Measurements from ENCODE around the gene RCAN2. TPM values are rescaled to one million over a fixed set of nuclear protein-coding genes. Genes with fewer than 3 reads are reported as not detected.

The RCAN2 gene
- total RNA-seq, 1 donor from 2014 or later, result 3.6 TPM

DNA sequence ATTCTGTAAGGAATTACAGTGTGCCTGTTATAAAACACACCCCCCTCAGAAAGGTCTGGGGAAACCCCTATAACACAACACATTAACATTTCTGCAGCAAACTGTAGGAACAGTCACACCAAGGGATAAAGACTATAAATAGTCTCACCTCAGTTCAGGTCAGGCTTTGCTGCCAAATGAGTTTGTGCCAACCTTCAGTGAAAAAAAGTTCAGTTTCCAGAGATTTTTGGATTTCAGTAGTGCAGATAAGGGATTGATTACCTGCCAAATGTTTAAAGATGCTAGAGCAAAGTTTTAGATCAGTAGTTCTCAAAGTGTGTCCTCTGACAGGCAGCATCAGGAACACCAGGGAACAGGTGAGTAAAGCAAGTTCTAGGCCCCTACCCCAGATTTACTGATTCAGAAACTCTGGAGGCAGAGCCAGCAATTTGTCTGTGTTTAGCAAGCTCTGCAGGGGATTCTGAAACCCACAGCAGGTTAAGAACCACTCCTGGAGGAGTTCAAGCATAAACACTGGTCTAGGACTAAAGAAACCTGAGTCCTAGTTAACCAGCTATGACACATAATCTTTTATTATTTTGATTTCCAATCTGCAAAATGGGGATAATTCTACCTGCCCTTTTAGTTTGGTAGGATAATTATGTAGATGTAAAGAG is 111.0 kb downstream of the RCAN2 start:
- Mint-ChIP-seq H3K36me3 (ENCODE audit: low read depth) (no peaks in the 10 kb centered on the region), H3K9me3 (no peaks in the 10 kb centered on the region), H3K27me3 (ENCODE audit: low read depth) (no peaks in the 10 kb centered on the region), H3K4me3 (no peak overlapping the region), H3K27ac (ENCODE audit: unreplicated experiment) (no peak overlapping the region), H3K4me1 (peaks cover 28% of the 10 kb centered on the region)
- TF ChIP-seq, protein P1, sequence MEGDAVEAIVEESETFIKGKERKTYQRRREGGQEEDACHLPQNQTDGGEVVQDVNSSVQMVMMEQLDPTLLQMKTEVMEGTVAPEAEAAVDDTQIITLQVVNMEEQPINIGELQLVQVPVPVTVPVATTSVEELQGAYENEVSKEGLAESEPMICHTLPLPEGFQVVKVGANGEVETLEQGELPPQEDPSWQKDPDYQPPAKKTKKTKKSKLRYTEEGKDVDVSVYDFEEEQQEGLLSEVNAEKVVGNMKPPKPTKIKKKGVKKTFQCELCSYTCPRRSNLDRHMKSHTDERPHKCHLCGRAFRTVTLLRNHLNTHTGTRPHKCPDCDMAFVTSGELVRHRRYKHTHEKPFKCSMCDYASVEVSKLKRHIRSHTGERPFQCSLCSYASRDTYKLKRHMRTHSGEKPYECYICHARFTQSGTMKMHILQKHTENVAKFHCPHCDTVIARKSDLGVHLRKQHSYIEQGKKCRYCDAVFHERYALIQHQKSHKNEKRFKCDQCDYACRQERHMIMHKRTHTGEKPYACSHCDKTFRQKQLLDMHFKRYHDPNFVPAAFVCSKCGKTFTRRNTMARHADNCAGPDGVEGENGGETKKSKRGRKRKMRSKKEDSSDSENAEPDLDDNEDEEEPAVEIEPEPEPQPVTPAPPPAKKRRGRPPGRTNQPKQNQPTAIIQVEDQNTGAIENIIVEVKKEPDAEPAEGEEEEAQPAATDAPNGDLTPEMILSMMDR (conservative IDR thresholded peaks at IDR 0.05), result no peak
- DNase-seq (ENCODE audit: low read depth, low spot score), result no peak

DNA sequence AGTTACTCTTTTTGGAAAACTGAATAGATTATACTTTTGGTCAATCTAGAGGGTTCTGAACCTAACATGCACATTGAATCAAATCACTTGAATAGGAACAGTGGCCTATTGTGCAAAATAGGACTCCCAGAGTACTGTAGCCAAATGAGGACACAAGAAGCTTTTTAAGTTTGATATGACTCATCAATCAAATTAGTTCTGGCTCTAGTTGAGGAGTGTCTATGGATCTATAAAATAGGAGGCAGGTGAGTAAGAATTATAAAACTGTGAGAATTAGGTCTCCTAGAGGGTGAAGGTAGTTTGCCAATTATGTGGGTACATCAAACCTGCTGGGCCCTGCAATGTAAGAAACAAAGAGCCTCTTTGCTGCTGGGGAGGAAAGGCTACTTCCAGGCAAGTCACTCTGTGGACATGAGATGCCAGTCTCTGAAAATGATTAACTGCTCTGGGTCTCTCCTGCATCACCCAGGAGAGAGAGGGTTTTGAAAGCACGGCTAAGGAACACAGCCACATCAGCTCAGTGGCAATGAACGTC is 112.3 kb downstream of the RCAN2 start:
- Mint-ChIP-seq H3K27me3 (ENCODE audit: low read depth) (no peaks in the 10 kb centered on the region), H3K27ac (ENCODE audit: unreplicated experiment) (no peak overlapping the region), H3K9me3 (no peaks in the 10 kb centered on the region)

DNA sequence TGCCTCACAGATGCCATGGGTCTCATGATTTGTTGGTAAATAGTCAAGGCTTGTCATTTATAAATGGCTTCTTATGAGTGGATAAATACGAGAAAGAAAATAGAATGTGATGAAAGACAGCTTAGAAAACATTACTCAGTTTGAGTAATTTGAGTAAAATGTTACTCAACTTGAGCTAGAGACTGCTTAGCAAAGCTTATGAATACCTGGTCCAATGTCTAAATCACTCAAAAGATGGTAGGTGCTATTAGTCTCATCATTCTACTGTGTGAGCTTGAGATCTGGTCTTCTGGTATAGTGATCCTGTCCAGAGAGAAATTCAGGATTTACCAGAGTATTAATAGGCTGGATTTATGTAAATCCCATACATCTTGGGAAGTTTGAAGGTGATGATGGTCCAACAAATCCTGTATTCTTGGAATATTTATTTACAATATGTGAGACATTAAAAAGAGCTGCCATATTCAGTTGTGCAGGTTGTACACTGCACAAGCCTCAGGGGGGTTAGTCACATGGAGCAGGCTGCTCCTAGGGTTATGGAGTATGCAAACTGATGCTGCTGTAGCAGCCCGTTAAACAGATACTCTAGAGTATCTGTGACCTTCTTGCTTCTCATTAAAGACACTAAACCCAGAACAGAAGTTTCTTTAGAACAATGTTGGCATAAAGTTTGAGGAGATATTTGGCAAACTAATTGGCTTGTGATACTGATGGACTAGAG is 112.9 kb downstream of the RCAN2 start:
- Mint-ChIP-seq H3K36me3 (ENCODE audit: low read depth) (no peaks in the 10 kb centered on the region), H3K4me3 (no peak overlapping the region), H3K9me3 (no peaks in the 10 kb centered on the region), H3K27me3 (ENCODE audit: low read depth) (no peaks in the 10 kb centered on the region), H3K27ac (ENCODE audit: unreplicated experiment) (no peak overlapping the region), H3K4me1 (peaks cover 23% of the 10 kb centered on the region)
- no peak for DNase-seq (ENCODE audit: low read depth, low spot score)
- TF ChIP-seq, protein P1 (conservative IDR thresholded peaks at IDR 0.05), result no peak

More for the DNA sequence above, 112.3 kb downstream of the RCAN2 start:
- no peaks in the 10 kb centered on the region for H3K36me3 Mint-ChIP-seq (ENCODE audit: low read depth)
- TF ChIP-seq, protein P1 (conservative IDR thresholded peaks at IDR 0.05), result no peak
- no peak for DNase-seq (ENCODE audit: low read depth, low spot score)
- no peak overlapping the region for H3K4me3 Mint-ChIP-seq
- peaks cover 26% of the 10 kb centered on the region for H3K4me1 Mint-ChIP-seq

DNA sequence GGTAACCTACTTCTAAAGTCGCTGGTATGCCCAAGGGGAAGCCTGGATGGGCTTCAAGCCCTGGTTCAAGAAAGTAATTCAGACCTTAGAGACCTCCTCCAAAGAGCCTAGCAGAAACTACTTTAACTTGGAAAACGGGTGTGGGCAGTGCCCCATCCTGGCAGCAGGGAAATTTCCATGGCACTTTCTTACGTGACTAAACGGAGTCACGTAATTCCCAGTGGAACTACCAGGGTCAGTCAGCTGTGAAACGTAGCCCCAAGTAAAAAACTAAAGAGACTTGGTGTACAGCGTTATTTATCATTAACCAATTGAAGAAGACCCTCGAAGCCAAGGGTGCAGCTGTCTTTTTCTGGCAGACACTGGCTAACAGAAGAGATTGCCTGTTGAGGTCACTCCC is 114.0 kb downstream of the RCAN2 start:
- Mint-ChIP-seq H3K27ac (ENCODE audit: unreplicated experiment) (no peak overlapping the region), H3K27me3 (ENCODE audit: low read depth) (no peaks in the 10 kb centered on the region), H3K36me3 (ENCODE audit: low read depth) (no peaks in the 10 kb centered on the region), H3K4me1 (peaks cover 16% of the 10 kb centered on the region), H3K4me3 (no peak overlapping the region), H3K9me3 (no peaks in the 10 kb centered on the region)
- no peak for DNase-seq (ENCODE audit: low read depth, low spot score)
- TF ChIP-seq, protein P1 (conservative IDR thresholded peaks at IDR 0.05), result no peak

DNA sequence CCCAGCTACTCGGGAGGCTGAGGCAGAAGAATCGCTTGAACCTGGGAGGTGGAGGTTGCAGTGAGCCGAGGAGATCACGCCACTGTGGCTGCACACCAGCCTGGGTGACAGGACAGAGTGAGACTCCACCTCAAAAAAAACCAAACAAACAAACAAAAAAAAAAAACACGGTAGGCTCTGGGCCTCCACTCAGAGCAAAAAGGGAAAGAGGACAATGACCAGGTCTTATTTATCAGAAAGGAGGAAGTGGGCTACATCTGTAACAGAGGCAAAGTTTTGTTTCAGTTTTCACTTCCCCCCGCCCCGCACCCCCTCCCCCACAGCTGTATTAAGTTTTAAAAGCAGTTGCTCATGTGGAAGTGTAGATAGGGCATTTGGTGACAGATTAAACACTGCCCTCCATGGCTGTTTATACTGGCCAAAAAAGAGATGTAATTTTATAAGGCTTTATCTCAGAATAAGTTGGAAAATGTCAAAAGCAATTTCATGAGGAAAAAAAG is 114.6 kb downstream of the RCAN2 start:
- TF ChIP-seq, protein P1 (conservative IDR thresholded peaks at IDR 0.05), result no peak
- peaks cover 16% of the 10 kb centered on the region for H3K4me1 Mint-ChIP-seq
- H3K4me3 Mint-ChIP-seq, result no peak overlapping the region
- H3K9me3 Mint-ChIP-seq, result no peaks in the 10 kb centered on the region
- no peak for DNase-seq (ENCODE audit: low read depth, low spot score)
- no peak overlapping the region for H3K27ac Mint-ChIP-seq (ENCODE audit: unreplicated experiment)
- H3K36me3 Mint-ChIP-seq (ENCODE audit: low read depth), result no peaks in the 10 kb centered on the region
- no peaks in the 10 kb centered on the region for H3K27me3 Mint-ChIP-seq (ENCODE audit: low read depth)
